Stomach (tissue), 9 donors: ENCODE data around the gene VSTM2B. TPM values are rescaled to one million over a fixed set of nuclear protein-coding genes. Genes with fewer than 3 reads are reported as not detected.
A peak's percentile ranks its signal among the peaks of the same experiment; 100 is the strongest.

Experiments
- DNase-seq, 2 donors: peaks; one replicate each; pipeline versions ENCODE4 v3.0.0 to v3.0.0-alpha.2; 2013 to 2019
- H3K27ac ChIP-seq, 5 donors: fragments of 200-600 bp in 4 of 5; sonication (generic) in 4 of 5; one replicate each; pipeline ENCODE4 v1.5.1; 2013 to 2019; ENCODE audit warnings: mild to moderate bottlenecking in 1 of 5, moderate library complexity in 1 of 5
- H3K27me3 ChIP-seq, 3 donors: fragments of 200-600 bp; sonication (generic); one replicate each; pipeline ENCODE4 v1.5.1; 2017 to 2019; ENCODE audit warnings: mixed run types in 1 of 3
- H3K36me3 ChIP-seq, 4 donors: fragments of 200-600 bp; sonication (generic); 1 replicate in 3 of 4; 2 replicates in 1 of 4; pipeline ENCODE4 v1.5.1; 2016 to 2019
- H3K4me1 ChIP-seq, 4 donors: fragments of 200-600 bp; sonication (generic); one replicate each; pipeline ENCODE4 v1.5.1; 2016 to 2019
- H3K4me3 ChIP-seq, 4 donors: fragments of 200-600 bp; sonication (generic) in 3 of 4; one replicate each; pipeline ENCODE4 v1.5.1; 2016 to 2019; ENCODE audit warnings: mild to moderate bottlenecking in 1 of 4
- H3K9me3 ChIP-seq, 4 donors: fragments of 200-600 bp; sonication (generic); one replicate each; pipeline ENCODE4 v1.5.1; 2016 to 2019
- CTCF ChIP-seq, 7 experiments: fragments of 450-650 bp in 4 of 7; fragments of 200-600 bp in 3 of 7; sonication (generic) in 3 of 7; IDR thresholded peaks; one replicate each; pipeline ENCODE4 v1.5.1; 2016 to 2019; ENCODE audit warnings: antibody characterized with exemption in 7 of 7, control low read depth in 2 of 7, mild to moderate bottlenecking in 1 of 7
- EP300 ChIP-seq: sonication (generic); formaldehyde crosslinking; IDR thresholded peaks from one replicate; pipeline ENCODE4 v1.6.1; 2017; ENCODE audit warnings: antibody characterized with exemption
- POLR2A ChIP-seq, 4 donors: fragments of 450-650 bp; IDR thresholded peaks; one replicate each; pipeline ENCODE4 v1.6.1; 2016; ENCODE audit warnings: antibody characterized with exemption in 4 of 4, control low read depth in 2 of 4, mild to moderate bottlenecking in 1 of 4, moderate library complexity in 1 of 4
- POLR2AphosphoS5 ChIP-seq, 3 donors: sonication (generic); formaldehyde crosslinking; IDR thresholded peaks; one replicate each; pipeline ENCODE4 v1.6.1; 2016; ENCODE audit warnings: antibody characterized with exemption in 3 of 3
- WGBS, 5 donors: extraction: QIAGEN DNeasy Blood & Tissue Kit in 3 of 5; methylation state at CpG; one replicate each; pipeline versions ENCODE4 v1.1.5 to v1.1.7; 2013 to 2018; 5-methylcytosine and 5-hydroxymethylcytosine counted together
- intact Hi-C: fragments of 100-400 bp; cut with DNase I; formaldehyde crosslinking; loops from one replicate; pipeline ENCODE4 v1.15.1; 2023; ENCODE audit warnings: low total_unique reads
- polyA plus RNA-seq, 3 donors: library from polyadenylated mRNA; stranded (reverse); fragments of 200-250 nt; gene quantifications; one replicate each; pipeline ENCODE4 v1.2.3, GENCODE V29; 2013
- total RNA-seq, 5 donors: library from RNA; depleted of rRNA; stranded (reverse); fragments of >200 nt; gene quantifications; one replicate each; pipeline versions ENCODE4 v1.1.0 to v1.2.3, GENCODE V29; 2014 to 2016
- donor health status: healthy with polysubstance abuse.
- donor health status: Bipolar disorder and iron deficiency.
- donor health status: healthy.

Gene VSTM2B
- total and polyA plus RNA-seq, 8 donors: not detected

- WGBS, 5 donors: 64 to 75% (median 66%) methylated on average over 8 of the region's 8 CpGs
- TF ChIP-seq POLR2AphosphoS5 (IDR thresholded peaks at IDR 0.05): no peak
Measured at GRCh38 chr19:29545866-29546582, 20.2 kb downstream of the VSTM2B start.

GRCh38 chr19:29546583-29547190 is 20.9 kb downstream of the VSTM2B start:
- no peaks in the 10 kb centered on the region for H3K36me3 ChIP-seq
- H3K27me3 ChIP-seq: peaks cover 0 to 43% (median 0%) of the 10 kb centered on the region in 3 donors
- no peak for DNase-seq
- no peak for TF ChIP-seq POLR2A (IDR thresholded peaks at IDR 0.05)
- TF ChIP-seq EP300: no peak
- TF ChIP-seq CTCF (IDR thresholded peaks at IDR 0.05): no peak
- TF ChIP-seq POLR2AphosphoS5 (IDR thresholded peaks at IDR 0.05): no peak
- 11 to 23% (median 19%) methylated on average over 9 to 10 of the region's 10 CpGs for WGBS, 5 donors
- H3K9me3 ChIP-seq: peaks cover 0 to 5% (median 0%) of the 10 kb centered on the region in 4 donors
- H3K27ac ChIP-seq: no peak overlapping the region
- intact Hi-C loops: no loop called here
- no peaks in the 10 kb centered on the region for H3K4me1 ChIP-seq
- no peak overlapping the region for H3K4me3 ChIP-seq

More at GRCh38 chr19:29545866-29546582, 20.2 kb downstream of the VSTM2B start:
- intact Hi-C loops: no loop called here
- no peak overlapping the region for H3K4me3 ChIP-seq
- no peaks in the 10 kb centered on the region for H3K4me1 ChIP-seq
- no peak for DNase-seq
- H3K9me3 ChIP-seq: peaks cover 0 to 5% (median 0%) of the 10 kb centered on the region in 4 donors
- H3K27ac ChIP-seq: no peak overlapping the region
- peaks cover 0 to 39% (median 0%) of the 10 kb centered on the region in 3 donors for H3K27me3 ChIP-seq
- no peaks in the 10 kb centered on the region for H3K36me3 ChIP-seq

GRCh38 chr19:29547361-29547960 is 21.7 kb downstream of the VSTM2B start:
- peaks cover 0 to 51% (median 0%) of the 10 kb centered on the region in 3 donors for H3K27me3 ChIP-seq
- DNase-seq: peak in 1 of 2 donors; percentile 2
- intact Hi-C loops: no loop called here
- no peaks in the 10 kb centered on the region for H3K36me3 ChIP-seq
- peaks cover 0 to 5% (median 3%) of the 10 kb centered on the region in 4 donors for H3K9me3 ChIP-seq
- H3K27ac ChIP-seq: no peak overlapping the region
- TF ChIP-seq CTCF (IDR thresholded peaks at IDR 0.05): no peak
- no peak for TF ChIP-seq POLR2A (IDR thresholded peaks at IDR 0.05)
- no peak for TF ChIP-seq EP300
- no peak for TF ChIP-seq POLR2AphosphoS5 (IDR thresholded peaks at IDR 0.05)
- H3K4me1 ChIP-seq: no peaks in the 10 kb centered on the region
- WGBS, 5 donors: 71 to 78% (median 75%) methylated on average over 7 of the region's 7 CpGs
- no peak overlapping the region for H3K4me3 ChIP-seq

- DNase-seq: peak in 1 of 2 donors; percentile 19
- 62 to 78% (median 65%) methylated on average over 8 of the region's 8 CpGs for WGBS, 5 donors
Measured at GRCh38 chr19:29547981-29548380, 22.2 kb downstream of the VSTM2B start.

More at GRCh38 chr19:29547981-29548380, 22.2 kb downstream of the VSTM2B start:
- no peak overlapping the region for H3K27ac ChIP-seq
- H3K4me1 ChIP-seq: no peaks in the 10 kb centered on the region
- H3K9me3 ChIP-seq: peaks cover 0 to 9% (median 7%) of the 10 kb centered on the region in 4 donors
- H3K36me3 ChIP-seq: no peaks in the 10 kb centered on the region
- TF ChIP-seq CTCF (IDR thresholded peaks at IDR 0.05) (no peak), POLR2A (IDR thresholded peaks at IDR 0.05) (no peak), EP300 (no peak), POLR2AphosphoS5 (IDR thresholded peaks at IDR 0.05) (no peak)
- peaks cover 0 to 53% (median 0%) of the 10 kb centered on the region in 3 donors for H3K27me3 ChIP-seq
- intact Hi-C loops: no loop called here
- no peak overlapping the region for H3K4me3 ChIP-seq
